ENCODE data around the gene ESYT1. TPM values are rescaled to one million over a fixed set of nuclear protein-coding genes. Genes with fewer than 3 reads are reported as not detected.

Gene ESYT1
- total RNA-seq, 1 experiment from 2014 or later, result 107 TPM

DNA sequence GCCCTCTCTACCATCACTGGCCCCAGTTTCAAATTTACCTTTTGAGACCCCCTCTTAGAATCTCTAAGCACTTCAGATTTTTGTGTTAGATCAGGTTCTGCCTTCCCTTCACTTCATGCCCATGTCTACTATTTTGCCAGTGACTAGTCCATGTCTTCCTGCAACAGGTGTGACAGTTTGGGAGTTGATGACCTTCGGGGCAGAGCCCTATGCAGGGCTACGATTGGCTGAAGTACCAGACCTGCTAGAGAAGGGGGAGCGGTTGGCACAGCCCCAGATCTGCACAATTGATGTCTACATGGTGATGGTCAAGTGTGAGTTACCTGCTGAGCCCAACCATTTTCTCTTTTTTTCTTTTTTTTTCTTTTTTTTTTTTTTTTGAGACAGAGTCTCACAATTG, 29.5 kb upstream of the ESYT1 start:
- POLR2A ChIA-PET (ENCODE audit: low non-redundant PET), result no interaction called here
- intact Hi-C loops (cut with micrococcal nuclease; ENCODE audit: unreplicated experiment), result no loop called here
- TF ChIP-seq, protein P1, sequence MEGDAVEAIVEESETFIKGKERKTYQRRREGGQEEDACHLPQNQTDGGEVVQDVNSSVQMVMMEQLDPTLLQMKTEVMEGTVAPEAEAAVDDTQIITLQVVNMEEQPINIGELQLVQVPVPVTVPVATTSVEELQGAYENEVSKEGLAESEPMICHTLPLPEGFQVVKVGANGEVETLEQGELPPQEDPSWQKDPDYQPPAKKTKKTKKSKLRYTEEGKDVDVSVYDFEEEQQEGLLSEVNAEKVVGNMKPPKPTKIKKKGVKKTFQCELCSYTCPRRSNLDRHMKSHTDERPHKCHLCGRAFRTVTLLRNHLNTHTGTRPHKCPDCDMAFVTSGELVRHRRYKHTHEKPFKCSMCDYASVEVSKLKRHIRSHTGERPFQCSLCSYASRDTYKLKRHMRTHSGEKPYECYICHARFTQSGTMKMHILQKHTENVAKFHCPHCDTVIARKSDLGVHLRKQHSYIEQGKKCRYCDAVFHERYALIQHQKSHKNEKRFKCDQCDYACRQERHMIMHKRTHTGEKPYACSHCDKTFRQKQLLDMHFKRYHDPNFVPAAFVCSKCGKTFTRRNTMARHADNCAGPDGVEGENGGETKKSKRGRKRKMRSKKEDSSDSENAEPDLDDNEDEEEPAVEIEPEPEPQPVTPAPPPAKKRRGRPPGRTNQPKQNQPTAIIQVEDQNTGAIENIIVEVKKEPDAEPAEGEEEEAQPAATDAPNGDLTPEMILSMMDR (conservative IDR thresholded peaks at IDR 0.05; ENCODE audit: low read depth, low read length), result no peak
- no peak for TF ChIP-seq EZH2 (IDR thresholded peaks at IDR 0.05; ENCODE audit: borderline replicate concordance, low read depth, low read length, poor library complexity, severe bottlenecking)
- DNase-seq (ENCODE audit: low spot score), result no peak
- BruUV-seq (replicated peaks), result no TSS peak
- Histone ChIP-seq H3K27me3 (replicated peaks; ENCODE audit: insufficient read depth, low read depth, low read length, poor library complexity) (peaks cover 16% of the 10 kb centered on the region), H3K36me3 (ENCODE audit: insufficient read depth, low read length, poor library complexity, severe bottlenecking) (no peaks in the 10 kb centered on the region), H3K4me1 (ENCODE audit: insufficient read depth, low read length, poor library complexity, severe bottlenecking) (peaks cover 6% of the 10 kb centered on the region), H3K9me3 (ENCODE audit: low read depth, low read length, poor library complexity, severe bottlenecking) (no peaks in the 10 kb centered on the region), H3K4me3 (ENCODE audit: low read depth, low read length, poor library complexity, severe bottlenecking) (no peak overlapping the region), H3K27ac (ENCODE audit: low read depth, low read length, poor library complexity, severe bottlenecking) (no peak overlapping the region)
- CTCF ChIA-PET, result no interaction called here

DNA sequence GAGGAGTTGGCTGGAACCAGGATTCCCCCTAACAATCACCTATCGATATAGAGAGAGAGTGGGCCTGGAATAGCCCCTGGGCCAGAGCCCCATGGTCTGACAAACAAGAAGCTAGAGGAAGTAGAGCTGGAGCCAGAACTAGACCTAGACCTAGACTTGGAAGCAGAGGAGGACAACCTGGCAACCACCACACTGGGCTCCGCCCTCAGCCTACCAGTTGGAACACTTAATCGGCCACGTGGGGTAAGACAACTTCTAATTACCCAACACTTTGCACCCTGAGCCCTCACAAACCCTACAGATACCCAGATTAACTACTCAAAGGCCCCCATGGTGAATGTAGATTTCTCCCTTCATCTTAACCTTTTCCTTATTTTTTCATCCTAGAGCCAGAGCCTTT, 28.3 kb upstream of the ESYT1 start:
- H3K4me1 ChIP-seq (ENCODE audit: insufficient read depth, low read length, poor library complexity, severe bottlenecking), result peaks cover 6% of the 10 kb centered on the region
- peaks cover 16% of the 10 kb centered on the region for H3K27me3 ChIP-seq (replicated peaks; ENCODE audit: insufficient read depth, low read depth, low read length, poor library complexity)
- ChIA-PET CTCF (no interaction called here), POLR2A (ENCODE audit: low non-redundant PET) (no interaction called here)
- H3K27ac ChIP-seq (ENCODE audit: low read depth, low read length, poor library complexity, severe bottlenecking), result no peak overlapping the region
- no peaks in the 10 kb centered on the region for H3K36me3 ChIP-seq (ENCODE audit: insufficient read depth, low read length, poor library complexity, severe bottlenecking)
- BruUV-seq (replicated peaks), result no TSS peak
- no peak for DNase-seq (ENCODE audit: low spot score)
- TF ChIP-seq, protein P1 (conservative IDR thresholded peaks at IDR 0.05; ENCODE audit: low read depth, low read length), result no peak
- no peak for TF ChIP-seq EZH2 (IDR thresholded peaks at IDR 0.05; ENCODE audit: borderline replicate concordance, low read depth, low read length, poor library complexity, severe bottlenecking)
- no peaks in the 10 kb centered on the region for H3K9me3 ChIP-seq (ENCODE audit: low read depth, low read length, poor library complexity, severe bottlenecking)
- no peak overlapping the region for H3K4me3 ChIP-seq (ENCODE audit: low read depth, low read length, poor library complexity, severe bottlenecking)
- intact Hi-C loops (cut with micrococcal nuclease; ENCODE audit: unreplicated experiment), result no loop called here

DNA sequence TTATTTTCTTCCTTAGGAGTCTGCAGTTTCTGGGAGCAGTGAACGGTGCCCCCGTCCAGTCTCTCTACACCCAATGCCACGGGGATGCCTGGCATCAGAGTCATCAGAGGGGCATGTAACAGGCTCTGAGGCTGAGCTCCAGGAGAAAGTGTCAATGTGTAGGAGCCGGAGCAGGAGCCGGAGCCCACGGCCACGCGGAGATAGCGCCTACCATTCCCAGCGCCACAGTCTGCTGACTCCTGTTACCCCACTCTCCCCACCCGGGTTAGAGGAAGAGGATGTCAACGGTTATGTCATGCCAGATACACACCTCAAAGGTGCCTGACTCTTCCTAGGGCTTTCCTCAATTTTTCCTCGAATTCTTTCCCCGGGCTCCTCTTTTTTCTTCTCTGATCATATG, 27.0 kb upstream of the ESYT1 start:
- Histone ChIP-seq H3K4me3 (ENCODE audit: low read depth, low read length, poor library complexity, severe bottlenecking) (no peak overlapping the region), H3K9me3 (ENCODE audit: low read depth, low read length, poor library complexity, severe bottlenecking) (no peaks in the 10 kb centered on the region), H3K27me3 (replicated peaks; ENCODE audit: insufficient read depth, low read depth, low read length, poor library complexity) (peaks cover 13% of the 10 kb centered on the region), H3K27ac (ENCODE audit: low read depth, low read length, poor library complexity, severe bottlenecking) (no peak overlapping the region), H3K36me3 (ENCODE audit: insufficient read depth, low read length, poor library complexity, severe bottlenecking) (peaks cover 3% of the 10 kb centered on the region), H3K4me1 (ENCODE audit: insufficient read depth, low read length, poor library complexity, severe bottlenecking) (peaks cover 8% of the 10 kb centered on the region)
- ChIA-PET CTCF (no interaction called here), POLR2A (ENCODE audit: low non-redundant PET) (no interaction called here)
- DNase-seq (ENCODE audit: low spot score), result no peak
- no TSS peak for BruUV-seq (replicated peaks)
- intact Hi-C loops (cut with micrococcal nuclease; ENCODE audit: unreplicated experiment), result no loop called here
- TF ChIP-seq EZH2 (IDR thresholded peaks at IDR 0.05; ENCODE audit: borderline replicate concordance, low read depth, low read length, poor library complexity, severe bottlenecking), result no peak
- TF ChIP-seq, protein P1 (conservative IDR thresholded peaks at IDR 0.05; ENCODE audit: low read depth, low read length), result no peak

All from A673 (cell line).